PFSK-1 (cell line): ENCODE measurements around the gene AIFM3.

Experiments used
- FOXP2 ChIP-seq: optimal IDR thresholded peaks from 2 replicates; pipeline ENCODE3; 2011; ENCODE audit warnings: borderline replicate concordance, control low read depth, inconsistent platforms; ENCODE audit not compliant: insufficient read depth; ENCODE audit errors: extremely low read length, extremely low read depth
- POLR2AphosphoS5 ChIP-seq: IDR thresholded peaks from 2 replicates; pipeline ENCODE4 v1.6.1; 2012; ENCODE audit warnings: low read depth, mild to moderate bottlenecking, control low read depth, low read length, moderate library complexity
- REST ChIP-seq, 2 experiments: IDR thresholded peaks; 2 replicates each; pipeline versions ENCODE4 v1.6.1 to v1.8.0; 2011 to 2012; ENCODE audit warnings: low read depth in 2 of 2, low read length in 2 of 2, control low read depth in 1 of 2, inconsistent platforms in 1 of 2, mild to moderate bottlenecking in 1 of 2, moderate library complexity in 1 of 2; ENCODE audit not compliant: insufficient read depth in 1 of 2
- SIN3A ChIP-seq: IDR thresholded peaks from 2 replicates; pipeline ENCODE4 v1.6.1; 2012; ENCODE audit warnings: mild to moderate bottlenecking, low read length, moderate library complexity, borderline replicate concordance; ENCODE audit not compliant: insufficient read depth
- TAF1 ChIP-seq: IDR thresholded peaks from 2 replicates; pipeline ENCODE4 v1.6.1; 2012; ENCODE audit warnings: low read length, control low read depth, borderline replicate concordance; ENCODE audit not compliant: insufficient read depth

The AIFM3 gene

GRCh38 chr22:20955548-20955947, 11.5 kb upstream of the AIFM3 start:
- no peak for TF ChIP-seq FOXP2
- TF ChIP-seq POLR2AphosphoS5: no peak
- TF ChIP-seq SIN3A: no peak
- no peak for TF ChIP-seq TAF1
- no peak for TF ChIP-seq REST (IDR thresholded peaks at IDR 0.05; ENCODE audit: insufficient read depth in 1 of 2, low read depth in 2 of 2, low read length in 2 of 2)

GRCh38 chr22:20956258-20957101, 10.6 kb upstream of the AIFM3 start:
- no peak for TF ChIP-seq FOXP2
- TF ChIP-seq REST (IDR thresholded peaks at IDR 0.05; ENCODE audit: insufficient read depth in 1 of 2, low read depth in 2 of 2, low read length in 2 of 2): no peak
- no peak for TF ChIP-seq TAF1
- no peak for TF ChIP-seq POLR2AphosphoS5
- TF ChIP-seq SIN3A: no peak

GRCh38 chr22:20957102-20957682, 9.9 kb upstream of the AIFM3 start:
- no peak for TF ChIP-seq SIN3A
- TF ChIP-seq FOXP2: no peak
- TF ChIP-seq TAF1: no peak
- no peak for TF ChIP-seq POLR2AphosphoS5
- TF ChIP-seq REST (IDR thresholded peaks at IDR 0.05; ENCODE audit: insufficient read depth in 1 of 2, low read depth in 2 of 2, low read length in 2 of 2): no peak

- TF ChIP-seq TAF1 (no peak), POLR2AphosphoS5 (no peak), SIN3A (no peak), REST (IDR thresholded peaks at IDR 0.05; ENCODE audit: insufficient read depth in 1 of 2, low read depth in 2 of 2, low read length in 2 of 2) (no peak), FOXP2 (no peak)
These were observed 9.2 kb upstream of the AIFM3 start for GRCh38 chr22:20957683-20958431.
